ENCODE results near the gene ZNF302.

GRCh38 chr19:34651747-34652146 lies 25.7 kb upstream of the ZNF302 start:
- TF ChIP-seq CTCF (IDR thresholded peaks at IDR 0.05) (no peak), EZH2 (IDR thresholded peaks at IDR 0.05) (no peak), EZH2phosphoT487 (IDR thresholded peaks at IDR 0.05) (no peak)
